ENCODE results near the gene PATJ.

- no peak for TF ChIP-seq ISL1 (CRISPR knock-in tag; IDR thresholded peaks at IDR 0.05)
- TF ChIP-seq OSR1 (CRISPR knock-in tag; IDR thresholded peaks at IDR 0.05) = no peak
- TF ChIP-seq PPARA (CRISPR knock-in tag; IDR thresholded peaks at IDR 0.05; ENCODE audit: borderline replicate concordance) = no peak
- TF ChIP-seq TOX (CRISPR knock-in tag; IDR thresholded peaks at IDR 0.05; ENCODE audit: borderline replicate concordance) = no peak
- no peak for TF ChIP-seq SNAI2 (CRISPR knock-in tag; IDR thresholded peaks at IDR 0.05)
- TF ChIP-seq ZNF70 (CRISPR knock-in tag; IDR thresholded peaks at IDR 0.05) = no peak
- TF ChIP-seq ZFP30 (CRISPR knock-in tag; IDR thresholded peaks at IDR 0.05) = no peak
- TF ChIP-seq, protein P1, sequence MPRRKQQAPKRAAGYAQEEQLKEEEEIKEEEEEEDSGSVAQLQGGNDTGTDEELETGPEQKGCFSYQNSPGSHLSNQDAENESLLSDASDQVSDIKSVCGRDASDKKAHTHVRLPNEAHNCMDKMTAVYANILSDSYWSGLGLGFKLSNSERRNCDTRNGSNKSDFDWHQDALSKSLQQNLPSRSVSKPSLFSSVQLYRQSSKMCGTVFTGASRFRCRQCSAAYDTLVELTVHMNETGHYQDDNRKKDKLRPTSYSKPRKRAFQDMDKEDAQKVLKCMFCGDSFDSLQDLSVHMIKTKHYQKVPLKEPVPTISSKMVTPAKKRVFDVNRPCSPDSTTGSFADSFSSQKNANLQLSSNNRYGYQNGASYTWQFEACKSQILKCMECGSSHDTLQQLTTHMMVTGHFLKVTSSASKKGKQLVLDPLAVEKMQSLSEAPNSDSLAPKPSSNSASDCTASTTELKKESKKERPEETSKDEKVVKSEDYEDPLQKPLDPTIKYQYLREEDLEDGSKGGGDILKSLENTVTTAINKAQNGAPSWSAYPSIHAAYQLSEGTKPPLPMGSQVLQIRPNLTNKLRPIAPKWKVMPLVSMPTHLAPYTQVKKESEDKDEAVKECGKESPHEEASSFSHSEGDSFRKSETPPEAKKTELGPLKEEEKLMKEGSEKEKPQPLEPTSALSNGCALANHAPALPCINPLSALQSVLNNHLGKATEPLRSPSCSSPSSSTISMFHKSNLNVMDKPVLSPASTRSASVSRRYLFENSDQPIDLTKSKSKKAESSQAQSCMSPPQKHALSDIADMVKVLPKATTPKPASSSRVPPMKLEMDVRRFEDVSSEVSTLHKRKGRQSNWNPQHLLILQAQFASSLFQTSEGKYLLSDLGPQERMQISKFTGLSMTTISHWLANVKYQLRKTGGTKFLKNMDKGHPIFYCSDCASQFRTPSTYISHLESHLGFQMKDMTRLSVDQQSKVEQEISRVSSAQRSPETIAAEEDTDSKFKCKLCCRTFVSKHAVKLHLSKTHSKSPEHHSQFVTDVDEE (CRISPR knock-in tag; IDR thresholded peaks at IDR 0.05) = no peak
These were observed 365.6 kb downstream of the PATJ start for GRCh38 chr1:62107923-62108322.
